Body of pancreas (tissue), 4 donors: Measurements from ENCODE around the gene BMPR1B. TPM values are rescaled to one million over a fixed set of nuclear protein-coding genes. Genes with fewer than 3 reads are reported as not detected.

Experiments used
- ATAC-seq: fragments of 150-250 bp; one replicate; pipeline ENCODE4 v1.9.1; 2016
- DNase-seq, 4 donors: peaks; one replicate each; pipeline ENCODE4 v3.0.0-alpha.2; 2019
- H3K27ac ChIP-seq, 4 donors: fragments of 200-600 bp; sonication (generic); 1 replicate in 3 of 4; 2 replicates in 1 of 4; pipeline versions ENCODE4 v1.5.1 to v1.6.1; 2016 to 2019; ENCODE audit warnings: mild to moderate bottlenecking in 1 of 4, mixed read lengths in 1 of 4, moderate library complexity in 1 of 4
- H3K27me3 ChIP-seq, 2 donors: fragments of 200-600 bp; sonication (generic); one replicate each; pipeline ENCODE4 v1.6.0; 2016; ENCODE audit warnings: mild to moderate bottlenecking in 1 of 2
- H3K36me3 ChIP-seq, 2 donors: fragments of 200-600 bp; sonication (generic); replicated peaks in 1 of 2; 2 replicates each; pipeline ENCODE4 v1.5.1; 2016; ENCODE audit warnings: low read depth in 2 of 2; ENCODE audit not compliant: insufficient read depth in 1 of 2
- H3K4me1 ChIP-seq: fragments of 200-600 bp; sonication (generic); one replicate; pipeline ENCODE4 v1.6.0; 2016
- H3K4me3 ChIP-seq, 2 donors: fragments of 200-600 bp; sonication (generic); 1 replicate in 1 of 2; 2 replicates in 1 of 2; pipeline ENCODE4 v1.5.1; 2016 to 2019
- H3K9me3 ChIP-seq, 3 donors: fragments of 200-600 bp; sonication (generic); 1 replicate in 2 of 3; 2 replicates in 1 of 3; pipeline ENCODE4 v1.5.1; 2016
- CTCF ChIP-seq, 7 experiments: fragments of 450-650 bp in 4 of 7; fragments of 200-600 bp in 3 of 7; sonication (generic) in 3 of 7; IDR thresholded peaks; one replicate each; pipeline ENCODE4 v1.5.1; 2016 to 2019; ENCODE audit warnings: antibody characterized with exemption in 7 of 7
- POLR2A ChIP-seq, 3 donors: fragments of 450-650 bp; IDR thresholded peaks; one replicate each; pipeline ENCODE4 v1.6.1; 2016; ENCODE audit warnings: antibody characterized with exemption in 3 of 3, mild to moderate bottlenecking in 2 of 3
- WGBS, 2 donors: methylation state at CpG; one replicate each; pipeline ENCODE4 v1.1.5; 2017; 5-methylcytosine and 5-hydroxymethylcytosine counted together
- intact Hi-C: fragments of 100-400 bp; cut with DNase I; formaldehyde crosslinking; loops from one replicate; pipeline ENCODE4 v1.15.1; 2023
- total RNA-seq, 2 donors: library from RNA; depleted of rRNA; stranded (reverse); fragments of >200 nt; gene quantifications; one replicate each; pipeline ENCODE4 v1.1.0, GENCODE V29; 2016

BMPR1B gene
- total RNA-seq, 2 donors from 2014 or later, result 0.99 to 1.3 TPM

- no peaks in the 10 kb centered on the region for H3K9me3 ChIP-seq
- intact Hi-C loops, result no loop called here
- no peaks in the 10 kb centered on the region for H3K27me3 ChIP-seq
- no peak overlapping the region for H3K27ac ChIP-seq
- DNase-seq (no peak), ATAC-seq (no peak)
- no peaks in the 10 kb centered on the region for H3K4me1 ChIP-seq
- TF ChIP-seq CTCF (IDR thresholded peaks at IDR 0.05), result no peak
- TF ChIP-seq POLR2A (IDR thresholded peaks at IDR 0.05), result no peak
- H3K36me3 ChIP-seq, result no peaks in the 10 kb centered on the region
- H3K4me3 ChIP-seq, result no peak overlapping the region
- WGBS, 2 donors, result 80 to 85% methylated on average over 4 to 5 of the region's 5 CpGs
Measured at GRCh38 chr4:94925764-94926347, 168.1 kb downstream of the BMPR1B start.

GRCh38 chr4:94926936-94927335 lies 169.2 kb downstream of the BMPR1B start:
- Histone ChIP-seq H3K4me1 (no peaks in the 10 kb centered on the region), H3K4me3 (no peak overlapping the region), H3K27ac (no peak overlapping the region), H3K27me3 (no peaks in the 10 kb centered on the region), H3K36me3 (no peaks in the 10 kb centered on the region), H3K9me3 (no peaks in the 10 kb centered on the region)
- intact Hi-C loops, result no loop called here
- ATAC-seq (no peak), DNase-seq (no peak)
- WGBS, 2 donors, result 38 to 53% methylated on average over 2 of the region's 2 CpGs
- TF ChIP-seq POLR2A (IDR thresholded peaks at IDR 0.05) (no peak), CTCF (IDR thresholded peaks at IDR 0.05) (no peak)

GRCh38 chr4:94927696-94928095 lies 169.9 kb downstream of the BMPR1B start:
- ATAC-seq, result no peak
- WGBS, 2 donors, result 36 to 37% methylated on average over 1 of the region's 1 CpG
- no peaks in the 10 kb centered on the region for H3K27me3 ChIP-seq
- H3K4me3 ChIP-seq, result no peak overlapping the region
- intact Hi-C loops, result no loop called here
- no peak overlapping the region for H3K27ac ChIP-seq
- no peaks in the 10 kb centered on the region for H3K4me1 ChIP-seq
- DNase-seq, result no peak
- no peaks in the 10 kb centered on the region for H3K9me3 ChIP-seq
- TF ChIP-seq CTCF (IDR thresholded peaks at IDR 0.05), result no peak
- no peak for TF ChIP-seq POLR2A (IDR thresholded peaks at IDR 0.05)
- no peaks in the 10 kb centered on the region for H3K36me3 ChIP-seq

- TF ChIP-seq POLR2A (IDR thresholded peaks at IDR 0.05) (no peak), CTCF (IDR thresholded peaks at IDR 0.05) (no peak)
- ATAC-seq (no peak), DNase-seq (no peak)
- H3K4me1 ChIP-seq, result no peaks in the 10 kb centered on the region
- no peaks in the 10 kb centered on the region for H3K9me3 ChIP-seq
- H3K27ac ChIP-seq, result no peak overlapping the region
- 57 to 68% methylated on average over 5 of the region's 5 CpGs for WGBS, 2 donors
- no peaks in the 10 kb centered on the region for H3K27me3 ChIP-seq
- H3K36me3 ChIP-seq, result no peaks in the 10 kb centered on the region
- intact Hi-C loops, result no loop called here
- no peak overlapping the region for H3K4me3 ChIP-seq
Measured at GRCh38 chr4:94929696-94930095, 171.9 kb downstream of the BMPR1B start.

GRCh38 chr4:94931626-94932025 lies 173.9 kb downstream of the BMPR1B start:
- H3K4me1 ChIP-seq, result no peaks in the 10 kb centered on the region
- WGBS, 2 donors, result 89% methylated on average over 7 of the region's 7 CpGs
- no peak overlapping the region for H3K4me3 ChIP-seq
- DNase-seq, result no peak
- H3K27me3 ChIP-seq, result no peaks in the 10 kb centered on the region
- no peak overlapping the region for H3K27ac ChIP-seq
- intact Hi-C loops, result no loop called here
- no peak for ATAC-seq
- H3K9me3 ChIP-seq, result no peaks in the 10 kb centered on the region
- H3K36me3 ChIP-seq, result no peaks in the 10 kb centered on the region
- TF ChIP-seq CTCF (IDR thresholded peaks at IDR 0.05), result no peak
- no peak for TF ChIP-seq POLR2A (IDR thresholded peaks at IDR 0.05)
